SK-N-MC (cell line): ENCODE results near the gene SIRT1.

Experiments used
- EZH2 ChIP-seq: fragments of 200-600 bp; sonication (generic); IDR thresholded peaks from one replicate; pipeline ENCODE4 v1.6.1; 2017; ENCODE audit warnings: antibody characterized with exemption
- FOXP2 ChIP-seq: optimal IDR thresholded peaks from 2 replicates; pipeline ENCODE3; 2011; ENCODE audit warnings: mild to moderate bottlenecking, moderate library complexity; ENCODE audit not compliant: insufficient read depth; ENCODE audit errors: extremely low read length, control extremely low read depth
- POLR2AphosphoS5 ChIP-seq: IDR thresholded peaks from 2 replicates; pipeline ENCODE4 v1.6.1; 2012; ENCODE audit warnings: mild to moderate bottlenecking, low read depth, low read length, borderline replicate concordance

DNA sequence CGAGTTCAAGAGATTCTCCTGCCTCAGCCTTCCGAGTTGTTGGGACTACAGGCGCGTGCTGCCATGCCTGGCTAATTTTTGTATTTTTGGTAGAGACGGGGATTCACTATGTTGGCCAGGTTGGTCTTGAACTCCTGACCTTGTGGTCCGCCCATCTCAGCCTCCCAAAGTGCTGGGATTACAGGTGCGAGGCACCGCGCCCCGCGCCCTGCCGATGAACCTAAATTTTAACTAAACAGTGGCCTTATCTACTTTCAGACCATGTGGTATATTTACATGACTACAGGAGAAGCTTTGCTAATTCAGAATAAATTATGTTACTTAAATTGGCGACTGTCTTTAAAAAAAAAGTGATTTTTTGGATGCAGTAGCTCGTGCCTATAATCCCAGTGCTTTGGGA is 9.2 kb downstream of the SIRT1 start:
- TF ChIP-seq EZH2, result no peak
- TF ChIP-seq POLR2AphosphoS5, result no peak
- no peak for TF ChIP-seq FOXP2
